ENCODE measurements around the gene AFAP1. TPM values are rescaled to one million over a fixed set of nuclear protein-coding genes. Genes with fewer than 3 reads are reported as not detected.

The AFAP1 gene
- polyA plus RNA-seq, 1 experiment: 61.7 TPM

DNA sequence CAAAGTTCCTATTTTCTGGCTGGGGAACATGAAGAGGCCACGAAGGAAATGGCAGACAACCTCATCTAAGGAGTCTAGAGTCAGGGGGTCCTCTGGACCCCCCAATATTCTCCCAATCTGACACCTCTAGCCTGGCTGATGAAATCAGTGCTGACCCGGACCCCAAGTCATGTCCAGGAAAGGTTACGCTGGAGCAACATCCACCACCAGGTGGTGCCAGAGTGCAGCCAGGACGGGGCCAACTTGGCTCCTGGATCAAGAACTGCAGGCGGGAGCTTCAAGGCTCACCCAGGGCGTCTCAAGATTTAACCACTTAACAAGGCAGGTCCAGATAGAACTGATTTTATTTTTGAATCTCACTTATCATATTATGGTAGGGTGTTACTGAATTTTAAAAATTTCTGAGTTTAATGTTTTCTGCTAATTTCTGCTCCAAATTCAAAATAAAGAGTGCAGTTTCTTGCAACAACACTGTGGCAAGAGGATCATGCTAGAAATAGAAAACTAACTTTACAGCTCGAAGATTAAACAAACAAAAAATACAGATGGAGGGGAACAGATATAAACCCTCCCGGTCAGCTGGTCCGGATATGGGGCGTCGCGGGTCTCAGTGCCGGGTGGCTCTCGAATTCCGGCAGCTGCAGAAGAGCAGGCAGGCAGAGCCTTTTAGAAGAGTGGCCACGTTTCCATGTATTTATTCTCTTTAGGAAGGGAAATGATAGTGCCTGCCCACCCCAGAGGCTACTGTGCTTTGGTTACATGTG is 135.5 kb downstream of the AFAP1 start:
- POLR2A ChIA-PET: interaction anchor here (0.7 to 0.9 kb wide), 4 partner anchors 14 to 68 kb away, joined by 3 to 7 read pairs (median 3); no protein-coding TSS in a partner anchor
- CTCF ChIA-PET: interaction anchor here (0.5 to 8.9 kb wide), 43 partner anchors 9 to 193 kb away, joined by 3 to 164 read pairs (median 4); partner anchors contain the start of gene AFAP1
- TF ChIP-seq, protein P1, sequence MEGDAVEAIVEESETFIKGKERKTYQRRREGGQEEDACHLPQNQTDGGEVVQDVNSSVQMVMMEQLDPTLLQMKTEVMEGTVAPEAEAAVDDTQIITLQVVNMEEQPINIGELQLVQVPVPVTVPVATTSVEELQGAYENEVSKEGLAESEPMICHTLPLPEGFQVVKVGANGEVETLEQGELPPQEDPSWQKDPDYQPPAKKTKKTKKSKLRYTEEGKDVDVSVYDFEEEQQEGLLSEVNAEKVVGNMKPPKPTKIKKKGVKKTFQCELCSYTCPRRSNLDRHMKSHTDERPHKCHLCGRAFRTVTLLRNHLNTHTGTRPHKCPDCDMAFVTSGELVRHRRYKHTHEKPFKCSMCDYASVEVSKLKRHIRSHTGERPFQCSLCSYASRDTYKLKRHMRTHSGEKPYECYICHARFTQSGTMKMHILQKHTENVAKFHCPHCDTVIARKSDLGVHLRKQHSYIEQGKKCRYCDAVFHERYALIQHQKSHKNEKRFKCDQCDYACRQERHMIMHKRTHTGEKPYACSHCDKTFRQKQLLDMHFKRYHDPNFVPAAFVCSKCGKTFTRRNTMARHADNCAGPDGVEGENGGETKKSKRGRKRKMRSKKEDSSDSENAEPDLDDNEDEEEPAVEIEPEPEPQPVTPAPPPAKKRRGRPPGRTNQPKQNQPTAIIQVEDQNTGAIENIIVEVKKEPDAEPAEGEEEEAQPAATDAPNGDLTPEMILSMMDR (IDR thresholded peaks at IDR 0.05; ENCODE audit: low read depth, low read length): peak; percentile 96
- Histone ChIP-seq H3K4me3 (ENCODE audit: low read depth, low read length) (no peak overlapping the region), H3K27me3 (ENCODE audit: control insufficient read depth, insufficient read depth, low read length) (no peaks in the 10 kb centered on the region), H3K9me3 (ENCODE audit: control insufficient read depth, insufficient read depth, low read length) (peaks cover 17% of the 10 kb centered on the region), H3K27ac (ENCODE audit: low read depth, low read length) (peak overlapping the region; percentile 85)
- DNase-seq (ENCODE audit: low read depth, low spot score): no peak

DNA sequence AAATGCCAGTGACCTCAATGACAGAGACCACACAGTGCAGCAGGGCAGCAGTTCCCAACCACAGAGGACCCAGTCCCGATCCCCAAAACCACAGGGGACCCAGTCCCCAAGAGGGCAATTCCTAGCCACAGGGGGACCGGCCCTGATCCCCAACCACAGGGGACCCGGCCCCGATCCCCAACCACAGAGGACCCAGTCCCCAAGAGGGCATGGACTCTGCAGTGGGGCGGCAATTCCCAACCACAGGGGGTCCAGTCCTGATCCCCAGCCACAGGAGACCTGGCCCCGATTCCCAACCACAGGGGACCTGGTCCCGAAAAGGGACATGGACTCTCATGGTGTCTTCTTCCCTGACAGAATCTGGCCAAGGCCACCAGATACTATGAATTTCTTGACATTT is 136.3 kb downstream of the AFAP1 start:
- ChIA-PET POLR2A (no interaction called here), CTCF (interaction anchor here (0.7 to 8.9 kb wide), 18 partner anchors 10 to 606 kb away, joined by 3 to 164 read pairs (median 5); partner anchors contain the start of gene AFAP1)
- TF ChIP-seq, protein P1 (IDR thresholded peaks at IDR 0.05; ENCODE audit: low read depth, low read length): no peak
- Histone ChIP-seq H3K9me3 (ENCODE audit: control insufficient read depth, insufficient read depth, low read length) (peaks cover 12% of the 10 kb centered on the region), H3K27ac (ENCODE audit: low read depth, low read length) (peak overlapping the region; percentile 73), H3K27me3 (ENCODE audit: control insufficient read depth, insufficient read depth, low read length) (no peaks in the 10 kb centered on the region), H3K4me3 (ENCODE audit: low read depth, low read length) (no peak overlapping the region)
- no peak for DNase-seq (ENCODE audit: low read depth, low spot score)

DNA sequence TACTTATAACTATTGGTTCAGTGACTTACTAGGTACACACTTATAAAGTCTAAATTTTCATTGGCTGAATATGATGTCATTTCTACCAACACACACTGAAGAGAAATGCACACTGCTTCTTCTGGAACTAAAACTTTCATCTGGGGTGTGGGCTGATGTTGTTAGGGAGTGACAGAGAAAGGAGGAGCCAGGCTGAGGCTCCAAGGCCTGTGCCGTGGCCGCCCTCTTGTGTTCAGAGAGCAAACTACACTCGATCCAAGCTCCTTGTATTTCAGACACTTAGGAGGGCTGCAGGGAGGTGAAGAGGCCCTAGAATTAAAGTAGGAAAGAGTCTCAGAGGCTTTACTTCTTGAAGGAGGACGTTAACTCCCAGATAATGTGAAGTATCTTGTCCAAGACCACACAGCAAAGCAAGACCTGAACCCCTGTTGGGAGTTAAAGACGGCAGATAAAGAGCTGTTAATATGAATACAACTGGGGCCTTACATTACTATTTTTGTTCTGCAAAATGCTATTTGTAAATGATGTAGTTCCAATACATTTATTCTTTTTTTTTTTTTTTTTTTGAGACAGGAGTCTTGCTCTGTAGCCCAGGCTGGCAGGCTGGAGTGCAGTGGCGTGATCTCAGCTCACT is 137.5 kb downstream of the AFAP1 start:
- Histone ChIP-seq H3K27me3 (ENCODE audit: control insufficient read depth, insufficient read depth, low read length) (no peaks in the 10 kb centered on the region), H3K9me3 (ENCODE audit: control insufficient read depth, insufficient read depth, low read length) (peaks cover under 1% of the 10 kb centered on the region), H3K27ac (ENCODE audit: low read depth, low read length) (no peak overlapping the region), H3K4me3 (ENCODE audit: low read depth, low read length) (no peak overlapping the region)
- DNase-seq (ENCODE audit: low read depth, low spot score): no peak
- POLR2A ChIA-PET: interaction anchor here (0.6 to 1.0 kb wide), 5 partner anchors 10 to 195 kb away, joined by 3 to 12 read pairs (median 4); no protein-coding TSS in a partner anchor
- TF ChIP-seq, protein P1 (IDR thresholded peaks at IDR 0.05; ENCODE audit: low read depth, low read length): peak; percentile 89
- CTCF ChIA-PET: interaction anchor here (0.6 to 8.9 kb wide), 42 partner anchors 8 to 614 kb away, joined by 3 to 164 read pairs (median 4); partner anchors contain the start of gene AFAP1

DNA sequence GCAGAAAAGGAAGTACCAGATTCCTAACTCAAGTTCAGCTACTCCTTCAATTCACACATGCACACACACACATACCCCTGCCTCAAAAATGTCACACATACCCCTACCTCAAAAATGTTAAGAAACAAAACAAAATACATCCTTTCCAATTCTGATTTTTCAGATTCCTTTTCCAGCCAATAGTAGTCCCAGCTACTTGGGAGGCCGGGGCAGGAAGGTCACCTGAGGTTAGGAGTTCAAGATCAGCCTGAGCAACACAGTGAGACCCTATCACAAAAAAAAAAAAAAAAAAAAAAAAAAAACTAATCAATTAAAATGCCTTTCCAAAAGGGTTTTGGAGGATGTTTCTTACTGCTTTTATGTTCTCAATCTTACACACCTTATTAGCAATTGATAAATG is 138.0 kb downstream of the AFAP1 start:
- POLR2A ChIA-PET: interaction anchor here (1.0 kb wide), 1 partner anchor 10 kb away, joined by 12 read pairs; no protein-coding TSS in a partner anchor
- Histone ChIP-seq H3K27ac (ENCODE audit: low read depth, low read length) (no peak overlapping the region), H3K4me3 (ENCODE audit: low read depth, low read length) (no peak overlapping the region), H3K9me3 (ENCODE audit: control insufficient read depth, insufficient read depth, low read length) (no peaks in the 10 kb centered on the region; the same call in 1 of the 2 replicates), H3K27me3 (ENCODE audit: control insufficient read depth, insufficient read depth, low read length) (no peaks in the 10 kb centered on the region)
- no peak for DNase-seq (ENCODE audit: low read depth, low spot score)
- CTCF ChIA-PET: interaction anchor here (0.6 to 8.9 kb wide), 31 partner anchors 9 to 650 kb away, joined by 3 to 164 read pairs (median 5); partner anchors contain the start of gene AFAP1
- TF ChIP-seq, protein P1 (IDR thresholded peaks at IDR 0.05; ENCODE audit: low read depth, low read length): no peak

Measured in AG04450 (cell line).